MCF 10A (cell line): ENCODE data around the gene NEK3. TPM values are rescaled to one million over a fixed set of nuclear protein-coding genes. Genes with fewer than 3 reads are reported as not detected.
A peak's percentile ranks its signal among the peaks of the same experiment; 100 is the strongest.
"Not testable (repeated sequence)": the region's sequence is repeated elsewhere in the genome, so short reads cannot be mapped to it uniquely, and the experiment has no call there.

ENCODE experiments used
- BruUV-seq: library from RNA; stranded (reverse); fragments of 400-500 nt; replicated peaks from 2 replicates; lab custom pipeline; 2021; lab: Mats Ljungman, UMichigan
- CTCF ChIA-PET: fragments of 300-600 bp; sonication (Branson Sonifier 250); formaldehyde crosslinking; extraction: SDS; loops from one replicate; lab custom pipeline; 2021; ENCODE audit warnings: antibody characterized with exemption, inconsistent platforms; lab: Yijun Ruan, JAX
- POLR2A ChIA-PET: fragments of 300-600, 350-650 bp; sonication (Branson Sonifier 250); formaldehyde crosslinking; extraction: SDS; loops from one replicate; lab custom pipeline; 2020; ENCODE audit warnings: antibody characterized with exemption, inconsistent platforms; lab: Yijun Ruan, JAX
- DNase-seq: peaks from one replicate; pipeline ENCODE4 v3.0.0-alpha.2; 2018; ENCODE audit not compliant: unreplicated experiment
- H3K27ac Mint-ChIP-seq: one replicate; pipeline ENCODE4 v1.8.0; 2022; ENCODE audit warnings: mild to moderate bottlenecking, low read depth, mixed read lengths; ENCODE audit not compliant: unreplicated experiment
- H3K27me3 Mint-ChIP-seq: one replicate; pipeline ENCODE4 v1.8.0; 2022; ENCODE audit warnings: mixed read lengths; ENCODE audit not compliant: insufficient read depth, unreplicated experiment
- H3K36me3 Mint-ChIP-seq: one replicate; pipeline ENCODE4 v1.8.0; 2022; ENCODE audit warnings: mild to moderate bottlenecking, moderate library complexity, mixed read lengths; ENCODE audit not compliant: insufficient read depth, unreplicated experiment
- H3K4me1 Mint-ChIP-seq: one replicate; pipeline ENCODE4 v1.8.0; 2022; ENCODE audit warnings: mixed read lengths; ENCODE audit not compliant: insufficient read depth, unreplicated experiment
- H3K4me3 Mint-ChIP-seq: one replicate; pipeline ENCODE4 v1.8.0; 2022; ENCODE audit warnings: mild to moderate bottlenecking, moderate library complexity, mixed read lengths; ENCODE audit not compliant: unreplicated experiment
- H3K9me3 Mint-ChIP-seq: one replicate; pipeline ENCODE4 v1.8.0; 2022; ENCODE audit warnings: mixed read lengths; ENCODE audit not compliant: unreplicated experiment
- CTCF ChIP-seq: fragments of 200-600 bp; IDR thresholded peaks from one replicate; pipeline ENCODE4 v1.8.0; 2022; ENCODE audit warnings: antibody characterized with exemption, mild to moderate bottlenecking; ENCODE audit not compliant: unreplicated experiment
- intact Hi-C: fragments of 100-400 bp; cut with micrococcal nuclease; formaldehyde crosslinking; loops from 2 replicates; pipeline ENCODE4 v1.14.1; 2022
- total RNA-seq: library from RNA; stranded (reverse); gene quantifications from 2 replicates; pipeline ENCODE4 v1.2.3, GENCODE V29; 2022

Gene NEK3
- total RNA-seq, 1 experiment from 2014 or later: 23.7 TPM

GRCh38 chr13:52201439-52202193, 42.2 kb upstream of the NEK3 start:
- peaks cover 11% of the 10 kb centered on the region for H3K4me1 Mint-ChIP-seq
- DNase-seq: peak; percentile 42
- H3K4me3 Mint-ChIP-seq, H3K27me3 Mint-ChIP-seq, H3K9me3 Mint-ChIP-seq, BruUV-seq, H3K36me3 Mint-ChIP-seq, H3K27ac Mint-ChIP-seq: not testable (repeated sequence)
- peak; percentile 50 for TF ChIP-seq CTCF
- CTCF ChIA-PET: interaction anchor here (0.6 to 2.3 kb wide), 15 partner anchors 10 to 573 kb away, joined by 3 to 20 read pairs (median 3); no protein-coding TSS in a partner anchor
- intact Hi-C loops: loop anchor here (1.0 kb wide), 2 partner anchors 200 to 305 kb away; no protein-coding TSS in a partner anchor
- POLR2A ChIA-PET: interaction anchor here (1.2 kb wide), 1 partner anchor 42 kb away, joined by 3 read pairs; no protein-coding TSS in a partner anchor

GRCh38 chr13:52195401-52195837, 36.0 kb upstream of the NEK3 start:
- intact Hi-C loops: loop anchor here (10.0 kb wide), 1 partner anchor 71 kb away; the partner anchor contains the start of gene NEK5
- no peak for TF ChIP-seq CTCF
- Mint-ChIP-seq H3K4me1 (peaks cover 6% of the 10 kb centered on the region), H3K27me3 (no peaks in the 10 kb centered on the region), H3K27ac (no peak overlapping the region), H3K4me3 (peak overlapping the region; percentile 96), H3K9me3 (no peaks in the 10 kb centered on the region), H3K36me3 (no peaks in the 10 kb centered on the region)
- CTCF ChIA-PET: interaction anchor here (1.1 to 1.4 kb wide), 2 partner anchors 194 to 300 kb away, joined by 3 read pairs; no protein-coding TSS in a partner anchor
- POLR2A ChIA-PET: no interaction called here
- DNase-seq: no peak
- BruUV-seq: no TSS peak

GRCh38 chr13:52194184-52194868, 34.9 kb upstream of the NEK3 start:
- POLR2A ChIA-PET: interaction anchor here (0.6 to 2.1 kb wide), 16 partner anchors 9 to 763 kb away, joined by 3 to 15 read pairs (median 4); partner anchors contain the start of genes ALG11, NEK3, NEK5 and VPS36
- Mint-ChIP-seq H3K36me3 (peaks cover 2% of the 10 kb centered on the region), H3K27me3 (no peaks in the 10 kb centered on the region), H3K4me1 (peaks cover 6% of the 10 kb centered on the region), H3K9me3 (no peaks in the 10 kb centered on the region), H3K27ac (peak overlapping the region; percentile 91), H3K4me3 (peak overlapping the region; percentile 96)
- CTCF ChIA-PET: interaction anchor here (0.6 to 1.4 kb wide), 9 partner anchors 9 to 638 kb away, joined by 3 to 5 read pairs (median 3); partner anchors contain the start of gene ALG11
- BruUV-seq: no TSS peak
- peak; percentile 85 for DNase-seq
- TF ChIP-seq CTCF: no peak
- intact Hi-C loops: loop anchor here (1.0 to 10.0 kb wide), 4 partner anchors 37 to 298 kb away; partner anchors contain the start of genes NEK3, NEK5 and VPS36

GRCh38 chr13:52193587-52194183, 34.3 kb upstream of the NEK3 start:
- Mint-ChIP-seq H3K4me3 (peak overlapping the region; percentile 96), H3K27ac (peak overlapping the region; percentile 91)
- H3K9me3 Mint-ChIP-seq, H3K36me3 Mint-ChIP-seq, H3K4me1 Mint-ChIP-seq, DNase-seq, H3K27me3 Mint-ChIP-seq: not testable (repeated sequence)
- ChIA-PET CTCF (interaction anchor here (0.6 to 1.2 kb wide), 5 partner anchors 9 to 637 kb away, joined by 3 to 5 read pairs (median 3); no protein-coding TSS in a partner anchor), POLR2A (interaction anchor here (0.8 to 2.1 kb wide), 12 partner anchors 10 to 478 kb away, joined by 3 to 15 read pairs (median 4); partner anchors contain the start of genes ALG11, NEK3, NEK5 and VPS36)
- BruUV-seq: TSS peak; percentile 66
- intact Hi-C loops: loop anchor here (1.0 to 10.0 kb wide), 4 partner anchors 36 to 297 kb away; partner anchors contain the start of genes NEK3, NEK5 and VPS36

GRCh38 chr13:52187424-52188187, 28.2 kb upstream of the NEK3 start:
- CTCF ChIA-PET, H3K27me3 Mint-ChIP-seq, H3K4me3 Mint-ChIP-seq, intact Hi-C loops, H3K27ac Mint-ChIP-seq, BruUV-seq, H3K9me3 Mint-ChIP-seq, DNase-seq, H3K4me1 Mint-ChIP-seq: not testable (repeated sequence)
- peaks cover 36% of the 10 kb centered on the region for H3K36me3 Mint-ChIP-seq
- POLR2A ChIA-PET: interaction anchor here (1.2 to 1.3 kb wide), 2 partner anchors 11 to 14 kb away, joined by 3 to 7 read pairs; no protein-coding TSS in a partner anchor
